Mesodermal cell (in vitro differentiated cells): ENCODE measurements around the gene PLCL2. TPM values are rescaled to one million over a fixed set of nuclear protein-coding genes. Genes with fewer than 3 reads are reported as not detected.

Experiments used
- H3K27ac ChIP-seq: 2 replicates; pipeline ENCODE4 v1.7.0; 2013; ENCODE audit warnings: mild to moderate bottlenecking, low read depth, low read length, moderate library complexity; ENCODE audit not compliant: severe bottlenecking
- H3K36me3 ChIP-seq: 2 replicates; pipeline ENCODE4 v1.7.1; 2013; ENCODE audit warnings: mild to moderate bottlenecking, low read length, moderate library complexity; ENCODE audit not compliant: control insufficient read depth, insufficient read depth
- H3K4me1 ChIP-seq: one replicate; pipeline ENCODE4 v1.7.1; 2013; ENCODE audit warnings: mild to moderate bottlenecking, low read length; ENCODE audit not compliant: insufficient read depth, control insufficient read depth, poor library complexity, severe bottlenecking
- H3K4me3 ChIP-seq: 2 replicates; pipeline ENCODE4 v1.7.0; 2013; ENCODE audit warnings: low read length, control low read depth, mild to moderate bottlenecking; ENCODE audit not compliant: insufficient read depth, poor library complexity, severe bottlenecking; ENCODE audit errors: extremely low read depth
- H3K9me3 ChIP-seq: 2 replicates; pipeline ENCODE4 v1.7.1; 2013; ENCODE audit warnings: mild to moderate bottlenecking, low read length, moderate library complexity; ENCODE audit not compliant: control insufficient read depth
- WGBS, 2 experiments: methylation state at CpG; one replicate each; pipeline ENCODE4 v1.1.5; 2013; ENCODE audit warnings: missing lambda C conversion rate in 2 of 2; ENCODE audit not compliant: insufficient coverage in 2 of 2; 5-methylcytosine and 5-hydroxymethylcytosine counted together
- polyA plus RNA-seq, 2 experiments: library from polyadenylated mRNA; stranded (reverse); fragments of 50-300 nt; gene quantifications; one replicate each; pipeline ENCODE4 v1.2.3, GENCODE V29; 2013

Gene PLCL2
- 6.7 TPM for polyA plus RNA-seq (2013, experiment 1 of 2)
- 6.9 TPM for polyA plus RNA-seq (2013, experiment 2 of 2)

DNA sequence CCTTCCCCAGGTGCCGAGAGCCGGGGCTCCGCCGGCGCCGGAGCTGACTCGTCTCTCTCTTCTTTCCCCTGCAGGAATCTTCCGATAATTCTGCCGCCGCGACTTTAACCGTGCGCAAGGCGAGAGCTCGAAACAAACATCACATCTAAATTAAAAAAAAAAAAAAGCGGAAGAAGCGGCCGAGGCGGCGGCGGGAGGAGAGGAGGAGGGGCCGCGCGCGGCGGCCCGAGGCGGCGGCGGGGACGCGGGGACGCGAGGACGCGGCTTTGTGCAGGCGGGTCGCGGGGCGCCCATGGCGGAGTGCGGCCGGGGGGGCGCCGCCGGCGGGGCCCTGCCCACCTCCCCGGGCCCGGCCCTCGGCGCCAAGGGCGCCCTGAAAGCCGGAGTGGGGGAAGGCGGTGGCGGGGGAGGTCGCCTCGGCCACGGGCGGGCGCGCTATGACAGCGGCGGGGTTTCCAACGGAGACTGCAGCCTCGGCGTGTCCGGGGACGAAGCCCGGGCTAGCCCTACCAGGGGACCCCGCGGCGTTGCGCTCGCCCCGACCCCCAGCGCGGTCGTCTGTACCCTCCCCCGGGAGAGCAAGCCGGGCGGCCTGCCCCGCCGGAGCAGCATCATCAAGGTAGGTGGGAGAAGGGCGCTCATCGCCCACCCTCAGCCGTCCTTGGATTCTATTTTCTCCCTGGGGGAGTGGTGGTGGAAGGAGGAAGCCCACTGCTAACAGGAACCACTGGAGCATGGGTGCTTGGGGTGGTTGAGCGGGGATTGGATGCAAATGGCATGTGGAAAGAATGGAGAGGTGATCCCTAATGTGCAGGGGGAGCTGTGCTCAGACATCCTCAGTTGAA, at the start of gene PLCL2:
TSS of gene PLCL2 (plus strand) at position 208 of the 845 bp plus-strand sequence. CDS start at position 293, 85 bp downstream.
- Histone ChIP-seq H3K9me3 (no peaks in the 10 kb centered on the region), H3K36me3 (no peaks in the 10 kb centered on the region), H3K27ac (no peak within 1 kb of the TSS), H3K4me1 (peaks cover 7% of the 10 kb centered on the region), H3K4me3 (peak within 1 kb of the TSS; percentile 73)
- 2% methylated on average over 35 to 36 of the region's 87 CpGs for WGBS, 2 experiments

DNA sequence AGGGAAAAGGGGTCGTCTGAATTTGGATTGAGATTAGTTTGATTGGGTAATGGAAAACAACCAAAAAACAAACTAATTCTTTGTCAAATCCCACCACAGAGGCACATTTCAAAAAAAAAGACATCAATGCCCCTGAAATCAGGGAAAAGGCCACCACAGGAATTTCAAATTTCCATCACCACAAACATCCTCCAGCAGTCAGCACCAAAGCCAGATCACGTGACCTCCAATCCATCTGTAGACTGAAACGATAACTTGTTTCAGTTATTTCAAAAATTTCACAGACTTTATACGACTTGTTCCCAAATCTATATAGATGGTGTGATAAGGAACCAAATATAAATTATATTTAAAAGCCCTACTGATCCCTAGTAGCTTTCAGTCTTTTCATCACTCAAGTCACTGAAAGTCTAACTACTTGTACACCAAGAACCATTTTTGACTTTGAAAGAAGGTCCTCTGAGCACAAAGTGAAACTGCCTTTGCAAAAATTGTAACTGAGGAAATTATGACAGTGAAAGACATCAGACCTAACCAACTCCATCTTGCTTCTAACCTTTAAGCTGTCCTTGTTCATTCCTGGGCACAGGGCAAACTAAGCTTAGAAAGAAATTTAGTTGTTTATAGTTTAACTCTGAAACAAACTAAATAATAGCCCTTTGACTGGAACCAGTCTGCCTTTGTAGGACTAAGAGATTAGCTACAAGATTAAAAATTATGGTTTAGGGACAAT, 48.1 kb upstream of the PLCL2 start:
- H3K36me3 ChIP-seq: no peaks in the 10 kb centered on the region
- H3K4me3 ChIP-seq: no peak overlapping the region
- no peaks in the 10 kb centered on the region for H3K4me1 ChIP-seq
- no peak overlapping the region for H3K27ac ChIP-seq
- H3K9me3 ChIP-seq: no peaks in the 10 kb centered on the region
- no CpG with 5 or more reads among the region's 4 CpGs for WGBS, 2 experiments

DNA sequence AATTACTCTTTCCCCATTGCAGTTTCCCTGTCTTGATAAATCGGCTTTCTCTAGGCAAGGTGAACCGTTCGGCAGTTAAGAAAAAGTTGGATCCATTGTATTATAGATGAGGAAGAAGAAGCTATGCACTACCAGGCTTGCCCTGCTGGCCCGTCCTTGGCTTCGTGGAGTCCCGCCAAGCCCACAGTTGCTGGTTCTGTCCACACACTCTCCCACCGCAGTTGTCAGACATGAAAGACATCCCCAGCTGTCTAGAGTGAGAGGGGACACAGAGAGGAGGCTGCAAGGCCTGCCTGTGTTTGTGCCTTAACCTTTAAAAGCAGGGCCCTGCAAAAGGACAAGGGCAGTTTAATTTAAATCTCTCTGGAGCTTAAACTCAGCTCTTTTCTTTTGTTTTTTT, 47.2 kb upstream of the PLCL2 start:
- Histone ChIP-seq H3K4me1 (no peaks in the 10 kb centered on the region), H3K4me3 (no peak overlapping the region), H3K9me3 (no peaks in the 10 kb centered on the region), H3K36me3 (no peaks in the 10 kb centered on the region), H3K27ac (no peak overlapping the region)
- 100% methylated on average over 2 of the region's 7 CpGs; no CpG with 5 or more reads in 1 of the 2 experiments for WGBS, 2 experiments

DNA sequence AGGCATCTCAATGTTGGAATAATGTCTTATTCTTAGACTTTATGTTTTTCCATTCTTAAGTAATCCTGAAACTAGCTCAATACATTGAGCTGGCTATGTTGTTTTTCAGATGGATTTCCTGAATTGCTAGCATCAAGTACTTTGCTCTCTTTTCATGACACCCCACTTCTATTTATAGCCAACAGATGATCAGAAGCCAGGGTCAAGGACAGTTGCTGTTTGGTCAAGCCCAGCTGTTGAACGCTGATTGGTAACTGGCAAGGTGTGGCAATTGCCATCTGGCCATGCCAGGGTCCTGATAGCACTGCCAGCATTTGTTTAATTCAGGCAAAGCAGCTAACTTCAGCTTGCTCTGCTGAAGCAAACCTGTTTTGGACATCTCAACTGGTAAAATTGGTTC, 46.2 kb upstream of the PLCL2 start:
- H3K36me3 ChIP-seq: no peaks in the 10 kb centered on the region
- WGBS, 2 experiments: 83 to 100% methylated on average over 1 of the region's 1 CpG
- no peak overlapping the region for H3K4me3 ChIP-seq
- no peaks in the 10 kb centered on the region for H3K4me1 ChIP-seq
- no peaks in the 10 kb centered on the region for H3K9me3 ChIP-seq
- H3K27ac ChIP-seq: no peak overlapping the region

DNA sequence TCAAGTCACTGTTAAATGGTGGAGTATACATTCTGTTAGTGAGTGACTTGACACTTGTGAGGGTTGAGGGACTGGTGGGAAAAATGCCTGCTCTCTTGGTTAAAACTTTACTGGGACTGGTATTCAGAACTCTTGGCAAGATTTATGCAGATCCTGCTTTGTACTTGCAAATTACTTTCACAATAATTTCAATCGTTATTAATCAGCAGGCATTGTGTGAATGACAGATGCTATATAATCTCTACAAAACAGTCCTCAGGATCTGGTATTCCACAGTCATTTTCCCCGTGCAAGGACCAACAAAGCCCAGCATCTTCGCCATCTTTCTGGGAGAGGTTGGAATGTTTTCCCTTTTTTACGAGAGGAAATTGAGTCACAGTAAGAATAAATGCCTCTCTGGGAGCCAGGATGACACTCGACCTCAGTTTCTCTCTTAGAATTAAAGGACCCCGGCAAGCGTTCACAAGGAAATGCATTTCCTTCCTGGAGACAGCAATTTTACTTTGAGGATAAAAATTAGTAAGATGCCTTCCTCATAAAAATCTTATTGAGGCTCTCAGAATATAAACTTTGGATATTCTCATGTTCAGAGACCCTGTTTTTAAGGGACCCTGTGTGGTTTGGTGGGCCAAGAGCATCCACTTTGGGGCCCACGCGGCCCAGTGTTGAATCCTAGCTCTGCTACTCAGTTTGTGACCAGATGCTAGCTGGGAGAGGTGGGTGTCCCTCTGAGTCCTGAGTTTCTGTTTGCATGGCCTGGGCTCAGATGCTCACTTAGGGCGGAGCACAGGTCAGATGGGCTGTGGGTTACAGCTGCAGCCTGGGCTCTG, 45.3 kb upstream of the PLCL2 start:
- Histone ChIP-seq H3K27ac (no peak overlapping the region), H3K9me3 (no peaks in the 10 kb centered on the region), H3K36me3 (no peaks in the 10 kb centered on the region), H3K4me1 (no peaks in the 10 kb centered on the region), H3K4me3 (no peak overlapping the region)
- WGBS, 2 experiments: 80 to 83% methylated on average over 3 to 4 of the region's 10 CpGs

DNA sequence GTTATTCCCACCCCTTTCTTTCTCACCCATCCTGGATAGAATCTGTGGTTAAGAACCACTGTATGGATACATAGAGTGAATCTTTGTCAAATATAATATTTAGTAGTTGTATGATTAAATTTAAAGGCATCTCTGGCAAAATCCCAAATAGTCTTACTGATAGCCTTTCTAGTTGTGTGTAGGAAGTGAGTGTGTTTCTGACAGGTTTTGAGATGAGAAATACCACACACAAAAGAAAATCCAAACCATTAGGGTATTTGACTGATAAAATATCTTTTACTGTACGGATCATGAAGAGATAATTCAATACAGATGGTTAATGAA, 44.7 kb upstream of the PLCL2 start:
- Histone ChIP-seq H3K36me3 (no peaks in the 10 kb centered on the region), H3K4me3 (no peak overlapping the region), H3K9me3 (no peaks in the 10 kb centered on the region), H3K27ac (no peak overlapping the region), H3K4me1 (no peaks in the 10 kb centered on the region)
- WGBS, 2 experiments: no CpG with 5 or more reads among the region's 1 CpG

DNA sequence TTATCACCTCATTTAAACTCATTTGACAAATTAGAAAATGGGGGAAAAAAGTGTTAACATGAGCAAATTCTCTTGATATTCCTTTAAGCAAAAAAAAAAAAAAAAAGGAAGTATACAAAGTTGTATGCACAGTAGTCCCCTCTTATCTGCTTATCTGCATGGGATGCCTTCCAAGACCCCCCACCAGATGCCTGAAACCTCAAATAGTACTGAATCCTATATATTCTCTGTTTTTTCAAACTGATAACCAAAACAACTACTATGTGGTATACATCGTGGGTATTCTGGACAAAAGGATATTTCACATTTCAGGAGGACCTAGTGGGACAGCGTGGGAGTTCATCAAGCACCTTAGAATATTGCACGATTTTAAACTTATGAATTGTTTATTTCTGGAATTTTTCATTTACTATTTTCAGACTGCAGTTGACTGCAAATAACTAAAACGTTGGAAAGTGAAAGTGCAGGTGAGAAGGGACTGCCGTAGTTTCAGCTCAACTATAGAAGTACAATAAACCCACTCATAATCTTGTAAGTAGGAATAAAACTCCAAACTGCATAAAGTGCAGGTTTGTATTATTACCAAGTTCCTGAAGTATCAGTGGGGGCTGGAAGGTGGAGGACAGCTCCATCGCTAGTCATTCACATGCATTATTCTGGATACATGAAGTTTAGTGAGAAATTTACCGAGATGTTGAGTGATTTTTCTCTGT, 43.6 kb upstream of the PLCL2 start:
- no peak overlapping the region for H3K27ac ChIP-seq
- no peaks in the 10 kb centered on the region for H3K36me3 ChIP-seq
- no peak overlapping the region for H3K4me3 ChIP-seq
- WGBS, 2 experiments: 85% methylated on average over 4 of the region's 7 CpGs; no CpG with 5 or more reads in 1 of the 2 experiments
- no peaks in the 10 kb centered on the region for H3K9me3 ChIP-seq
- H3K4me1 ChIP-seq: no peaks in the 10 kb centered on the region

DNA sequence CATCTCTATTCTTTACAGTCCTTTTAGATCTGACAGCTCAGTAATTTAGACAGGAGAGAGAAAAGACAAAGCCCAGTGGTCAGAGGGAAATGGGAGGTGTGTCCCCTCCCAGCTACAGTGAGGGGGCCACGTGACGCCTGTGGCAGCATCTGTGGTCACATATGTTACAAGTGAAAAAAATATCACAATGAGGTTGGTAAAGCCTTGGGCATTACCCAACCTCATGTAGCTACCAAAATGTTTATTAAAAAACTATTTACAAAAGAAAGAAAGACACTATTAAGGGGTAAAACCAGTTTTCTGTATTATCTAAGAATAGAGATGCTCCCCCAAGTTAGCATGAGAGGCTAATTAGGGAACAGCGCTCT, 42.9 kb upstream of the PLCL2 start:
- Histone ChIP-seq H3K9me3 (no peaks in the 10 kb centered on the region), H3K27ac (no peak overlapping the region), H3K36me3 (no peaks in the 10 kb centered on the region), H3K4me3 (no peak overlapping the region), H3K4me1 (no peaks in the 10 kb centered on the region)
- 100% methylated on average over 1 of the region's 3 CpGs for WGBS, 2 experiments

DNA sequence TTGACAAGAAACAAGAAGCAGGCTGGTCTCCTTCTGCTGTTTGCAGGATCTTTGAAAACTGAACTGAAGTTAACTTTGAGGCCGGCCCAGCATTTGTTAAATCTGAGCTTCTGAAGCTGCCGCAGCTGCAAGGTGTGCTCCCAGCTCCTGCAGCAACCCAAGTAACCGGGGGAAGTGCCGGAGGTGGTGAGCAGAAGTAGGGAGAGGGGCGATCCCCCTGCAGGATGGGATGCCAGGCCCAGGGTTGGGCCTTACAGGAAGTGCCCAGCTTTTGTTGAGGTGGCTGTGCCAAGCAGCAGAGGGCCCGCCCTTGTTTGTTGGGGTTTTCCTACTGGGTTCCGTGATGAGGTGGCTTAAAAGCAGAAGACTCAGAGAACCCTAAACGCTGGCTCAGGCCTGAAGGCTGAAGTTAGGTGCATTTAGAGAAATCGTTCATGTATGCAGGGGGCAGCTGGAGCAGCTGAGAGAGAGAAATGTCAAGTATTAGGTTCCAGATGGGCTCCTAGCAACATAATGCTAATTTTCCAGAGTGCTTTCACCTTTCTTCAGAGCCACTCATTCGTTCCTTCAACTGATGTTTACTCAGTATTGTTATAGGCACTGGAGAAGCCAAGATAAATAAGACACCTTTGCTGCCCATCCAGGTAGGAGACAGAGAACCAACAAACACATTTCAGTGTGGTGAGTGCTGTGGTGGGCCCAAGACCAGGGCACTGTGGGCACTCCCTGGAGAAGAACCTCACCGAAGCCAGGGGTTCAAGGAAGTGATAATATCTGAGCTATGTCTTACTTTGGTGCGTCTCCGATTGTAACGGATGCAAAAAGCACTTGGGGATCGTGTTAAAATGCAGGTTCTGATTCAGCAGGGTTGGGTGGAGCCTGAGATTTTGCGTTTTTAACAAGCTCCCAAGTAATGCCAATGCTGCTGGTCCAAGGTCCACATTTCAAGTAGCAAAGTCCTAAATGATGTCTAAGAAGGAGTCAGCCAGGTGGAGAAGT, 42.2 kb upstream of the PLCL2 start:
- WGBS, 2 experiments: 86 to 94% methylated on average over 13 to 15 of the region's 16 CpGs
- Histone ChIP-seq H3K4me1 (no peaks in the 10 kb centered on the region), H3K4me3 (no peak overlapping the region), H3K27ac (no peak overlapping the region), H3K36me3 (no peaks in the 10 kb centered on the region), H3K9me3 (no peaks in the 10 kb centered on the region)
